ENCODE results near the gene GSTM3. TPM values are rescaled to one million over a fixed set of nuclear protein-coding genes. Genes with fewer than 3 reads are reported as not detected.

Gene GSTM3
- total and polyA plus RNA-seq, 2 of the 13 experiments (the other 11 are each of a cell fraction or from before 2014, with no cell fraction given), result 127 to 142 TPM

DNA sequence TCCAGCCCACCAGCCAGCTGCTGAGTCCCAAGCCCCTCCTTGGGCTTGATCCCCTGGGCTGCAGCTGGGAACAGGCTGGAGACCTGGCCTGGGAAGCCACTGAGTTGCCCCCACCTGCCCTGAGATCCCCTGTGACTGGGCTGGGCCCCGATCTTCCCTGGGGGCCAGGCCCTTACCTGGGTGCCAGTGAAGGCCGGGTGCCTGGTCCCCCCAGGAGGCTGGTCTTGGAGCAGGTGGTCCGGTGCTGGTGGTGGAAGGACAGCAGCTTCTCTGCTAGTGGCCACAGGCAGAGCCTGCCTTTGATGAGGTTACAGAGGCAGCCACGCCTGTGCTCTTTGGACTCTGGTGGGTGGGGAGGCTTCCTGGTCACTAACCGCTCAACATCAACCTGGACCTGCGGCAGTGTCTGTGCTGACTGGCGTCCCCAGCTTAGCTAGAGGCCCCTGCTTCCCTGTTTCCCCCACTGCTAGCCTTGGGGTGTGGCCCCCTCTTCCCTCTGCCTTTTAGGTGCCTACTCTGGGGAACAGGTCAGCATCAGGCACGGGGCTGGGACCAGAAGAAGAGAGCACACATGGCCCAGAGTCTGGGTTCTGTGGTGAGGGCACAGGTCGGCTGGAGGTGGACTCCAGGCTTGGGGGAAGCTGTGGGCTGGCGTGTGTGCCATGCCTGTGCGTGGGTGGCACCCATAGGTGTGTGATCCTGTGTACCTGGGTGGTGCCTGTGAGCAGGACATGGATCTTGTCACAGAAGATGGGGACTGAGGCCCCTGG, 23.0 kb upstream of the GSTM3 start, which contains the start of gene EPS8L3 (continued):
- no peak for TF ChIP-seq JDP2 (CRISPR knock-in tag; IDR thresholded peaks at IDR 0.05; ENCODE audit: borderline replicate concordance)
- TF ChIP-seq EHMT2 (IDR thresholded peaks at IDR 0.05; ENCODE audit: borderline replicate concordance, low read depth, low read length), result no peak
- TF ChIP-seq ZBTB7A (CRISPR knock-in tag; IDR thresholded peaks at IDR 0.05), result no peak
- TF ChIP-seq HOXD1 (CRISPR knock-in tag; IDR thresholded peaks at IDR 0.05), result no peak; the same call in 1 of the 2 replicates
- peak; percentile 89 for TF ChIP-seq TAF1 (CRISPR knock-in tag; IDR thresholded peaks at IDR 0.05)
- TF ChIP-seq ZNF761 (CRISPR knock-in tag; conservative IDR thresholded peaks at IDR 0.05), result 0 out of 2 replicates have a peak, but pooled peaks have one; percentile 42
- no peak for TF ChIP-seq NR1H2 (CRISPR knock-in tag; IDR thresholded peaks at IDR 0.05; ENCODE audit: borderline replicate concordance, low read depth)
- no peak for TF ChIP-seq EEA1 (CRISPR knock-in tag; IDR thresholded peaks at IDR 0.05; ENCODE audit: borderline replicate concordance)
- TF ChIP-seq FIP1L1 (IDR thresholded peaks at IDR 0.05; ENCODE audit: borderline replicate concordance, insufficient read depth, low read depth, low read length), result no peak
- TF ChIP-seq ZNF839 (CRISPR knock-in tag; IDR thresholded peaks at IDR 0.05; ENCODE audit: borderline replicate concordance), result no peak; the same call in 1 of the 2 replicates
- TF ChIP-seq, protein P1, sequence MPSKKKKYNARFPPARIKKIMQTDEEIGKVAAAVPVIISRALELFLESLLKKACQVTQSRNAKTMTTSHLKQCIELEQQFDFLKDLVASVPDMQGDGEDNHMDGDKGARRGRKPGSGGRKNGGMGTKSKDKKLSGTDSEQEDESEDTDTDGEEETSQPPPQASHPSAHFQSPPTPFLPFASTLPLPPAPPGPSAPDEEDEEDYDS (CRISPR knock-in tag; IDR thresholded peaks at IDR 0.05), result peak; percentile 93
- peak; percentile 43; the same call in 1 of the 2 replicates for TF ChIP-seq MEIS2 (CRISPR knock-in tag; IDR thresholded peaks at IDR 0.05)
- TF ChIP-seq PAWR (CRISPR knock-in tag; IDR thresholded peaks at IDR 0.05; ENCODE audit: borderline replicate concordance), result no peak
- TF ChIP-seq ZBTB42 (CRISPR knock-in tag; IDR thresholded peaks at IDR 0.05), result no peak
- TF ChIP-seq, protein P2, sequence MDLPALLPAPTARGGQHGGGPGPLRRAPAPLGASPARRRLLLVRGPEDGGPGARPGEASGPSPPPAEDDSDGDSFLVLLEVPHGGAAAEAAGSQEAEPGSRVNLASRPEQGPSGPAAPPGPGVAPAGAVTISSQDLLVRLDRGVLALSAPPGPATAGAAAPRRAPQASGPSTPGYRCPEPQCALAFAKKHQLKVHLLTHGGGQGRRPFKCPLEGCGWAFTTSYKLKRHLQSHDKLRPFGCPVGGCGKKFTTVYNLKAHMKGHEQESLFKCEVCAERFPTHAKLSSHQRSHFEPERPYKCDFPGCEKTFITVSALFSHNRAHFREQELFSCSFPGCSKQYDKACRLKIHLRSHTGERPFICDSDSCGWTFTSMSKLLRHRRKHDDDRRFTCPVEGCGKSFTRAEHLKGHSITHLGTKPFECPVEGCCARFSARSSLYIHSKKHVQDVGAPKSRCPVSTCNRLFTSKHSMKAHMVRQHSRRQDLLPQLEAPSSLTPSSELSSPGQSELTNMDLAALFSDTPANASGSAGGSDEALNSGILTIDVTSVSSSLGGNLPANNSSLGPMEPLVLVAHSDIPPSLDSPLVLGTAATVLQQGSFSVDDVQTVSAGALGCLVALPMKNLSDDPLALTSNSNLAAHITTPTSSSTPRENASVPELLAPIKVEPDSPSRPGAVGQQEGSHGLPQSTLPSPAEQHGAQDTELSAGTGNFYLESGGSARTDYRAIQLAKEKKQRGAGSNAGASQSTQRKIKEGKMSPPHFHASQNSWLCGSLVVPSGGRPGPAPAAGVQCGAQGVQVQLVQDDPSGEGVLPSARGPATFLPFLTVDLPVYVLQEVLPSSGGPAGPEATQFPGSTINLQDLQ (CRISPR knock-in tag; IDR thresholded peaks at IDR 0.05), result no peak
- peak; percentile 48; the same call in 1 of the 2 replicates for TF ChIP-seq CCDC6 (CRISPR knock-in tag; IDR thresholded peaks at IDR 0.05)
- TF ChIP-seq, protein P3, sequence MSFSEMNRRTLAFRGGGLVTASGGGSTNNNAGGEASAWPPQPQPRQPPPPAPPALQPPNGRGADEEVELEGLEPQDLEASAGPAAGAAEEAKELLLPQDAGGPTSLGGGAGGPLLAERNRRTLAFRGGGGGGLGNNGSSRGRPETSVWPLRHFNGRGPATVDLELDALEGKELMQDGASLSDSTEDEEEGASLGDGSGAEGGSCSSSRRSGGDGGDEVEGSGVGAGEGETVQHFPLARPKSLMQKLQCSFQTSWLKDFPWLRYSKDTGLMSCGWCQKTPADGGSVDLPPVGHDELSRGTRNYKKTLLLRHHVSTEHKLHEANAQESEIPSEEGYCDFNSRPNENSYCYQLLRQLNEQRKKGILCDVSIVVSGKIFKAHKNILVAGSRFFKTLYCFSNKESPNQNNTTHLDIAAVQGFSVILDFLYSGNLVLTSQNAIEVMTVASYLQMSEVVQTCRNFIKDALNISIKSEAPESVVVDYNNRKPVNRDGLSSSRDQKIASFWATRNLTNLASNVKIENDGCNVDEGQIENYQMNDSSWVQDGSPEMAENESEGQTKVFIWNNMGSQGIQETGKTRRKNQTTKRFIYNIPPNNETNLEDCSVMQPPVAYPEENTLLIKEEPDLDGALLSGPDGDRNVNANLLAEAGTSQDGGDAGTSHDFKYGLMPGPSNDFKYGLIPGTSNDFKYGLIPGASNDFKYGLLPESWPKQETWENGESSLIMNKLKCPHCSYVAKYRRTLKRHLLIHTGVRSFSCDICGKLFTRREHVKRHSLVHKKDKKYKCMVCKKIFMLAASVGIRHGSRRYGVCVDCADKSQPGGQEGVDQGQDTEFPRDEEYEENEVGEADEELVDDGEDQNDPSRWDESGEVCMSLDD (CRISPR knock-in tag; IDR thresholded peaks at IDR 0.05; ENCODE audit: borderline replicate concordance), result no peak
- TF ChIP-seq SRSF4 (IDR thresholded peaks at IDR 0.05; ENCODE audit: low read depth, low read length, poor library complexity, severe bottlenecking), result no peak
- TF ChIP-seq ZBTB7B (CRISPR knock-in tag; IDR thresholded peaks at IDR 0.05), result peak; percentile 95
- TF ChIP-seq, protein P4, sequence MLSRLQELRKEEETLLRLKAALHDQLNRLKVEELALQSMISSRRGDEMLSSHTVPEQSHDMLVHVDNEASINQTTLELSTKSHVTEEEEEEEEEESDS (CRISPR knock-in tag; IDR thresholded peaks at IDR 0.05; ENCODE audit: borderline replicate concordance), result 0 out of 2 replicates have a peak, but pooled peaks have one; percentile 75
- TF ChIP-seq ZNF800 (CRISPR knock-in tag; IDR thresholded peaks at IDR 0.05), result no peak

Data from HepG2 (cell line).